Fibroblast of lung (primary cell): Measurements from ENCODE around the gene RPL4.

Source experiments
- CTCF ChIP-seq, 2 donors: IDR thresholded peaks in 1 of 2; conservative IDR thresholded peaks in 1 of 2; 1 replicate in 1 of 2; 2 replicates in 1 of 2; pipeline ENCODE4 v1.5.1; 2011 to 2012; ENCODE audit warnings: low read length in 2 of 2, control low read depth in 1 of 2, inconsistent platforms in 1 of 2, low read depth in 1 of 2, mild to moderate bottlenecking in 1 of 2
- EZH2 ChIP-seq: IDR thresholded peaks from 2 replicates; pipeline ENCODE4 v1.5.1; 2012; ENCODE audit warnings: low read length, control low read depth, mild to moderate bottlenecking; ENCODE audit errors: missing control alignments

- TF ChIP-seq CTCF (conservative IDR thresholded peaks at IDR 0.05 in 1 of 2, IDR thresholded peaks at IDR 0.05 in 1 of 2; ENCODE audit: low read depth in 1 of 2, low read length in 2 of 2) (no peak), EZH2 (no peak)
These were observed 30.4 kb upstream of the RPL4 start for GRCh38 chr15:66535056-66535455.
